HUES6 (cell line): ENCODE results near the gene NPLOC4.
A peak's percentile ranks its signal among the peaks of the same experiment; 100 is the strongest.

ENCODE experiments used
- H3K27ac ChIP-seq: 2 replicates; pipeline ENCODE4 v1.7.0; 2013; ENCODE audit warnings: low read depth, mild to moderate bottlenecking, low read length, inconsistent platforms
- H3K27me3 ChIP-seq: 2 replicates; pipeline ENCODE4 v1.6.1; 2013; ENCODE audit warnings: low read length; ENCODE audit not compliant: control insufficient read depth, insufficient read depth
- H3K36me3 ChIP-seq: 2 replicates; pipeline ENCODE4 v1.6.1; 2013; ENCODE audit warnings: low read length; ENCODE audit not compliant: control insufficient read depth, insufficient read depth
- H3K4me1 ChIP-seq: 2 replicates; pipeline ENCODE4 v1.6.1; 2013; ENCODE audit warnings: low read length; ENCODE audit not compliant: control insufficient read depth, insufficient read depth
- H3K4me3 ChIP-seq: 2 replicates; pipeline ENCODE4 v1.5.1; 2013; ENCODE audit warnings: low read depth, low read length
- H3K9ac ChIP-seq: one replicate; pipeline ENCODE4 v1.6.1; 2013; ENCODE audit warnings: mild to moderate bottlenecking, low read length
- H3K9me3 ChIP-seq: 2 replicates; pipeline ENCODE4 v1.6.1; 2013; ENCODE audit warnings: low read depth, low read length; ENCODE audit not compliant: control insufficient read depth, insufficient read depth

NPLOC4 gene

DNA sequence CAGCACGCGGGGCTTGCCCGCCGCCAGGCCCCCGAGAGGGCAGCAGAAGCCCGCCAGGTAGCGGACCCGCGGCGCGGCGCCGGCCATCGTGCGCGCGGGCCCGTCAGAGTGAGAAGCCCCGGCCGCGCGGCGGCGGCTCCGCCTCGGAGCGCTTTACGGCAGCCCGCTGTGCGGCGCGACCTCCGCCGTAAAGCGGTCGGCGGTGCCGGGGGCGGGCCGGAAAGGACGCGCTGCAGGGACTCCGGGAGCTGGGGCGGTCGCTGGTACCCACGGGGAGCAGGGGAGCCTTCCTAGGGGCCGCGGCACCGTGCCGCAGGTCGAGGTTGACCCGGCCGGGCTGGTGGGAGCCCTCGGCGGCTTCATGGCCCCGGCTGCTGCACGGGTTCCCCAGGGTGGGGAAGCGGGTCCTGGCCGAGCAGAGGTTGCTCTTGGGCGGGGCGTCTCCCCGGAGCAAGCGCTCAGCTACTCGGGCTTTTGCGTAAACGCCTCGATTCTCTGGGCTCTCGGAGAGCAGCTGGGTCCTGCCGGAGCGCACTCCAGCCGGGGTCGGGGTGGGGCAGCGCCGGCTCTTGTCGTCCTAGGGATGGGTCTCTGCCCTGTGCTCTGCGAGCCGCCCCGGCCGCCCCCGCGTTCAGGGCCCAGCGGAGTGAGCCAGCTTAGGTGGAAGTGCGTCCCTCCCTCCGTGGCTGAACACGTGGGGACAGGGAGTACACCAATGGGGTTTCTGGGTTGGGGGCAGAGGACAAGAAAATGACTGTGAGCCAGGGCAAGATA lies 84.5 kb downstream of the NPLOC4 start, which contains the start of gene FAAP100:
TSS of gene FAAP100 (minus strand) at position 110 of the 774 bp plus-strand sequence. CDS start at position 87, 23 bp downstream.
- H3K4me3 ChIP-seq: peak within 1 kb of the TSS; percentile 91
- peak within 1 kb of the TSS; percentile 52; the same call in 1 of the 2 replicates for H3K27ac ChIP-seq

DNA sequence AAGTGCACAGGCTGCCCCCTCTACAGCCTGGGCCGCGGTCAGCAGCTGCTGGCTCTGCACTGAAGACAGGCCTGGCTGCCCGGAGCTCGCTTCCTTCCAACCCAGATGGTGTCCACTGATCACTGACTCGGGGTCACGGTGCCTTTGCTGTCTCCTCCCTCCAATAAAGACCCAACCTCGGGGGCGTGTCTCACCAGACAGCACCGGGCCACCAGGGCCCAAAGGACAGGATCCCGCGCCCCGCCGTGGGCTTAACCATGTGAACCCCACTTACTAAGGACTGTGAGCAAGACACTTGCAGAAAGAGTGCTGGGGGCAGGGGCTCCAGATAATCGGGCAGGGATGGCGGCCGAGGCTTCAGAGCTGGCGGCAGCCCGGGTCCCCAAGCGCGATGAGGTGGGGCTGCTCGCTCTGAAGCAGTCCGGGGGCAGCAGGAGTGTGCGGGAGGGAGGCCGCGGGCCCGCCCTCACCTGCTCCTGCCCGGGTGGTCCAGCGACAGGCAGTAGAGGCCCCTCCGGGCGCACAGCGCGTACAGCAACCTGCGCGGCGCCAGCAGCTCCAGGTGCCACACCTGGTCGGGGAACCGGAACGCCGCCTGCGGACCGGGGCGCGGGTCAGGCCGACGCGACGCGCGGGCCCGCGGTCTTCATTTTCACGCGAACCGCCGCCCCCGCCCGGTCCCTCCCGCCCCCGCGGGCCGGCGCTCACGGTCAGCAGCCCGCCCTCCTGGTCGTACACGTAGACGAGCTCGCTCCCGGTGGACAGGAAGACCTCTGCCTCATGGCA lies 85.3 kb downstream of the NPLOC4 start:
- Histone ChIP-seq H3K27ac (peak overlapping the region; percentile 52; the same call in 1 of the 2 replicates), H3K4me1 (peaks cover 15% of the 10 kb centered on the region), H3K4me3 (peak overlapping the region; percentile 91), H3K9ac (peak overlapping the region; percentile 77), H3K36me3 (peaks cover 31% of the 10 kb centered on the region), H3K27me3 (no peaks in the 10 kb centered on the region), H3K9me3 (no peaks in the 10 kb centered on the region)

More for the DNA sequence above, 84.5 kb downstream of the NPLOC4 start, which contains the start of gene FAAP100:
- no peaks in the 10 kb centered on the region for H3K9me3 ChIP-seq
- peaks cover 31% of the 10 kb centered on the region for H3K36me3 ChIP-seq
- H3K4me1 ChIP-seq: peaks cover 15% of the 10 kb centered on the region
- H3K27me3 ChIP-seq: no peaks in the 10 kb centered on the region
- H3K9ac ChIP-seq: peak within 1 kb of the TSS; percentile 77

DNA sequence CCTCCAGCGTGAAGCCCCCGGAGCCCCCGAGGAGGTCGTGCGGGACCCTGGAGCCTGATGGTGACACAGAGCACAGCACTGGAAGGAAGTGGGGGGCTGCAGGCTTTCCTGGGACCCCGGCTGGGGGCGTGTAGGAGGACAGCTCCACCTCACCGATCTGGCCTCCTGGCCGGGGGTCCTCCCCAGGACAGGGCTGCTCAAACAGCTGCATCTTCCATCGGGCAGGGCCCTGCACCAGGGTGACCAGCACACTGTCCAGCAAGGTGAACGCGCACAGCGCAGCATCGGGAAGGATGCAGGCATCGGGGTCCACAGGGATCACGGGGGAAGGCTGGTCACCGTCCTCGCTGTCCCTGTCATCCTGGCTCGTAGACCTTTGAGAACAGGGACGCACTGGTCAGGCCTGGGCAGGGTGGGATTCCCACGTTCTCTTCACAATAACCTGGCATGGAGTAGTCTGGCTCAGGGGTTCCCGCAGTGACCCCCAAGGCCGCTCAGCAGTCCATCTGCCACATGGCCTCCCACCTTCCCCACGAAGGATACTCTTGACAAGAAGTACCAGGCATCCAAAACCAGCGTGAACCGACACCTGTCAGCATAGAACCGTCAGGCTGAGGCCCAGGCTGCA lies 86.0 kb downstream of the NPLOC4 start:
- Histone ChIP-seq H3K27me3 (no peaks in the 10 kb centered on the region), H3K4me1 (peaks cover 15% of the 10 kb centered on the region), H3K9ac (peak overlapping the region; percentile 77), H3K36me3 (peaks cover 36% of the 10 kb centered on the region), H3K4me3 (peak overlapping the region; percentile 91), H3K9me3 (no peaks in the 10 kb centered on the region), H3K27ac (no peak overlapping the region)

GRCh38 chr17:81550285-81550684 lies 86.6 kb downstream of the NPLOC4 start:
- Histone ChIP-seq H3K9ac (no peak overlapping the region), H3K4me1 (peaks cover 15% of the 10 kb centered on the region), H3K27ac (no peak overlapping the region), H3K4me3 (no peak overlapping the region), H3K9me3 (no peaks in the 10 kb centered on the region), H3K36me3 (peaks cover 42% of the 10 kb centered on the region), H3K27me3 (no peaks in the 10 kb centered on the region)

DNA sequence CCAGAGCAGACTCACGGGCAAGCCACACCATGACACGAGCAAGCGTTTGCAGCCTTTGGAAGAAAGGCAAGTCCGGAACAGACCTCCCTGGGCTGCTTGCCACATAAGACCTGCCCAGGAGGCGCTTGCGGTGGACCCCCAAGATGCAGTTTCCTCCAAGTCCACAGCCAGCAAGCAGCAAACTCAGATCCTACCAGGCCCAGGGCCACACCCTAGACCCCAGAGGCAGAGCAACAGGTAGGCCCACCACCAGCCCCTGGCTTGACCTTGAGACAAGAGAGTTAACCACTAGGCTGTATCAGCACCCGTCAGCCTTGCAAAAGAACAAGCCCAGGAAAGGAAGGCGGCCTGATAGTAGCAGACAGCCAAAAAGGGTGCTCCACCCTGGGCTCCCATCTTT lies 87.1 kb downstream of the NPLOC4 start:
- Histone ChIP-seq H3K4me3 (no peak overlapping the region), H3K4me1 (peaks cover 15% of the 10 kb centered on the region), H3K27ac (no peak overlapping the region), H3K9ac (no peak overlapping the region), H3K36me3 (peaks cover 46% of the 10 kb centered on the region), H3K9me3 (no peaks in the 10 kb centered on the region), H3K27me3 (no peaks in the 10 kb centered on the region)

DNA sequence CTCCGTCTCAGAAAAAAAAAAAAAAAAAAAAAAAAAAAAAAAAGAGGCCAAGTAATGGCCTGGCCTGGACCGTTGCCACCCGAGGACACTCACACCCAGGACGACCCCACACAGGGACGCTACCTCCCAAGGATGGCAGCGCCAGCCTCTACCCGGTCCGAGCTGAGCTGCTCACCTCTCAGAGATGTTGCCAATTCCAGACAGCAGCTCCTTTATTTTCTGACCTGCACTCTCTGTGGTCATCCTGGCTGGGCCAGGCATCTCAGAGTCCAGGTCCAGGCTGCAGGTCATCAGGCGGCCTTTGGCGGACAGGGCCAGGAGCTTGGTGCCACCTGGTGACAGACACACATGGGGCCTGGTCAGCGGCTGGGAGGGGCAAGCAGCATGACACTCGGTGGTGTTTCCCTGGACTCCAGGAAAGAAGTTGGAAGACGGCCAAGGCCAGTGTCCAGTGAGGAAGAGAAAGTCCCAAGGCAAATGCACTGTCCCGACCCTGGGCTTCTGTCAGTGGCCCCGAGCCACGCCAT lies 87.8 kb downstream of the NPLOC4 start:
- Histone ChIP-seq H3K4me1 (peaks cover 15% of the 10 kb centered on the region), H3K27me3 (no peaks in the 10 kb centered on the region), H3K4me3 (no peak overlapping the region), H3K27ac (no peak overlapping the region), H3K36me3 (peaks cover 54% of the 10 kb centered on the region), H3K9ac (no peak overlapping the region), H3K9me3 (no peaks in the 10 kb centered on the region)

DNA sequence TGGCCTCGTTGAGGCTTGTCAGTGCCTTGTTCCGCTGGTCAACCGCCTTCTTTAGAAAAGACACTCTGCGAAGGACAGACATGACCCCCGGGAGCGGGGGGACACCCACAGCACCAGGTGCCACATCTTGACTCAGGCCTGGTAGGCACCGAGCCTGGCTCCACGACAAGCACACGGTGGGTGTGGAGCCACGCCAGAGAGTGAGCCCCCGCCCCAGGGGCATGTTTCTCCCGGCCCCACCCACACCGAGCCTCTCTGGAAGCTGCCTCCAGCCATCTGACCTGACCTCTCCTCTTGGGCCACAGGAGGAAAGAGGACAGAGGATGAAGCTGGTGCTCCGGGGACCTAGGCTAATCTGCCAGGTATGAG lies 89.3 kb downstream of the NPLOC4 start:
- Histone ChIP-seq H3K27me3 (no peaks in the 10 kb centered on the region), H3K9me3 (no peaks in the 10 kb centered on the region), H3K27ac (no peak overlapping the region), H3K4me3 (no peak overlapping the region), H3K4me1 (peaks cover 5% of the 10 kb centered on the region), H3K36me3 (peaks cover 69% of the 10 kb centered on the region), H3K9ac (no peak overlapping the region)

DNA sequence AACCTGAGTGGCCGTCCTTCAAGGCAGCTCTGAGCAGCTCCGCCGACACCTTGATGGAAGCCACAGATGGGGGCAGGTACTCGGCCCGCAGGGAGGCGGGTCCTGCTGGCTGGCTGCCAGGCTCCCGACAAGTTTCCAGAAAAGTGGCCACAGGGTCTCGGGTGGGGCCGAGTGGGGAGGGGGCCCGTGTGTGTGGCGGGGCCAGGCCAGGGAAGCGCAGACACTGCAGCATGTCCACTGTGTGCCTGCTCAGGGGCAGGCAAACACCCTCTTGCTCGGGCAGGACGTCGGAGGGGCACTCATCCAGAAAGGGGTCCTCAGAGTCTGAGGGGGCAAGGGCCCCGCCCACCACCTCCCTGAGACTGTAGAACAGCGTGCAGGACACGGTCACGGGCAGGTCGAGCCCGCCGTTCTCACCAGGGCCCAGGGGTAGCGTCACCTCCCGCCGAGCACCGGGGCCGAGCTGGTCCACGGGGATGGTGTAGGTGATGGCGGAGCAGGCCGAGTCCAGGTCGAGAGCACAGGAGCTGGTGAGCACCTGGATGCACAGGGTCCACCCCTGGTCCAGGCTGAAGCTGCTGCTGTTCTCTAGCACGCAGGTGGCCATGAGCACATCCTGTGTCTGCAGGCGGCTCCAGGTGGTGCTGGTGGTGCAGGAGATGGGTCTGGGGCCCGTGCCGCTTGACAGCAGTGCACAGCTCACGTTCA lies 89.9 kb downstream of the NPLOC4 start:
- Histone ChIP-seq H3K4me3 (no peak overlapping the region), H3K27me3 (no peaks in the 10 kb centered on the region), H3K9me3 (no peaks in the 10 kb centered on the region), H3K36me3 (peaks cover 74% of the 10 kb centered on the region), H3K4me1 (peaks cover 5% of the 10 kb centered on the region), H3K27ac (no peak overlapping the region), H3K9ac (no peak overlapping the region)

DNA sequence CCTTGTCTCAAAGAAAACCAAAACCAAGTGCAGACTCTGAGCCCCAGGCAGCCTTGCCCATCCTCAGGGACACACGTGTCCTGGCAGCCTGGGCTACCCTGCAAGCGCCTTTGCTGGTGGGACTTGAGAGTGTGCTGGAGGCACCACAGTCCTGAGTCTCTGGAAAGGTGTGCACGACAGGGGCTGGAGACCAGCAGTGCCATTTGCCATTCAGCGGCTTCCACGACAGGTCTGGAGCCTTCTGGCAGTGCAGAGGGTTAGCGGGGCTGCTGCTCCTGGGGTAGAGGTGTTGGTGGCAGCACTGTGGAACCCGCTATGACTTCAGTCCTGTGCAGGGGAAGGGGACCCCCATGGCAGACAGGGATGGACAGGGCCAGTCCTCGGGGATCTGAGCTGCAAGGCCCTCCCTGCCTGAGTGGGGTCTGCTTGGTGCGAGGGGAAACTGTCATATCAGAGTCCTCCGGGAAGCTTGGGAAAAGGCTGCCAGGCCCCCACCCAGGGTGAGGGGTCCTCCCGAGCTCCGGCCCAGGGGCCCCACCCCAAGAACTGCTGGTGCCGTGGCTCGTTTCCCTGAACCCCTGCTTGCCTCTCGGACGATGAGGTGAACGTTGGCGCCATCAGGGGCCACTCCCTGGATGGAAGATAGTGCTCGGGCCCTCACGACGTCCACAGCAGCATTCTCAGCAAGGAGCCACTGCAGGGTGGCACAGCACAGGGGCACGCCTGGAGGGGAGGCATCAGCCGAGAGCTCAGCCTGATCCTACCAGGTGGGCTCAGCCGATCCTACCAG lies 91.6 kb downstream of the NPLOC4 start:
- no peak overlapping the region for H3K4me3 ChIP-seq
- H3K27ac ChIP-seq: no peak overlapping the region
- no peak overlapping the region for H3K9ac ChIP-seq
- H3K27me3 ChIP-seq: no peaks in the 10 kb centered on the region
- peaks cover 84% of the 10 kb centered on the region for H3K36me3 ChIP-seq
- no peaks in the 10 kb centered on the region for H3K9me3 ChIP-seq
- no peaks in the 10 kb centered on the region for H3K4me1 ChIP-seq
